GM12878 (cell line): ENCODE results near the gene RDH5. TPM values are rescaled to one million over a fixed set of nuclear protein-coding genes. Genes with fewer than 3 reads are reported as not detected.

ENCODE experiments used
- ATAC-seq: fragments of 200-7000 bp; cut with Tn5 transposase; 3 replicates; pipeline ENCODE4 v1.9.1; 2020; ENCODE audit warnings: mild to moderate bottlenecking, moderate library complexity
- BruUV-seq: library from RNA; stranded (reverse); fragments of 400-500 nt; replicated peaks from 2 replicates; lab custom pipeline; 2021; lab: Mats Ljungman, UMichigan
- CTCF ChIA-PET: fragments of 300-600 bp; sonication (Branson Sonifier 250); formaldehyde crosslinking; extraction: SDS; loops from one replicate; lab custom pipeline; 2021; ENCODE audit warnings: inconsistent platforms; lab: Yijun Ruan, JAX
- POLR2A ChIA-PET: fragments of 350-600 bp; formaldehyde crosslinking; extraction: SDS; loops from one replicate; lab custom pipeline; 2021; ENCODE audit warnings: inconsistent platforms; lab: Charles Lee
- RAD21 ChIA-PET: fragments of 300-600 bp; sonication (Branson Sonifier 250); formaldehyde crosslinking; loops from one replicate; lab custom pipeline; 2023; ENCODE audit warnings: antibody characterized with exemption; ENCODE audit not compliant: unreplicated experiment; lab: Charles Lee
- SMC1A ChIA-PET: fragments of 300-600 bp; sonication (Branson Sonifier 250); formaldehyde crosslinking; loops from one replicate; lab custom pipeline; 2023; ENCODE audit not compliant: unreplicated experiment, uncharacterized antibody; lab: Charles Lee
- DNase-seq: peaks from one replicate; pipeline ENCODE4 v3.0.0-alpha.2; 2011; ENCODE audit warnings: low read depth, low spot score
- FAIRE-seq: peaks from 3 replicates; lab custom pipeline; 2011; peaks lifted over from hg19 to GRCh38; lab: Jason Lieb, UNC
- H2AFZ ChIP-seq: 2 replicates; pipeline ENCODE4 v1.6.0; 2011; ENCODE audit warnings: low read depth, low read length, control low read depth; ENCODE audit not compliant: control insufficient read depth
- H3K27ac ChIP-seq: 2 replicates; pipeline ENCODE4 v1.5.1; 2011; ENCODE audit warnings: control low read depth; ENCODE audit not compliant: control insufficient read depth, insufficient read depth
- H3K27me3 ChIP-seq, 2 experiments: replicated peaks in 1 of 2; 2 replicates each; pipeline versions ENCODE4 v1.6.0 to v1.6.1; 2011; ENCODE audit warnings: low read length in 1 of 2; ENCODE audit not compliant: control insufficient read depth in 2 of 2, insufficient read depth in 2 of 2
- H3K36me3 ChIP-seq, 2 experiments: 2 replicates each; pipeline ENCODE4 v1.5.1; 2011; ENCODE audit warnings: low read length in 1 of 2; ENCODE audit not compliant: control insufficient read depth in 2 of 2, insufficient read depth in 2 of 2
- H3K4me1 ChIP-seq: 2 replicates; pipeline ENCODE4 v1.6.1; 2011; ENCODE audit warnings: mild to moderate bottlenecking, low read length, moderate library complexity, mixed read lengths; ENCODE audit not compliant: control insufficient read depth, insufficient read depth
- H3K4me2 ChIP-seq: 2 replicates; pipeline ENCODE4 v1.6.0; 2011; ENCODE audit warnings: control low read depth; ENCODE audit not compliant: control insufficient read depth, insufficient read depth
- H3K4me3 ChIP-seq: fragments of 200-600 bp; sonication (generic); 2 replicates; pipeline ENCODE4 v1.5.1; 2016
- H3K79me2 ChIP-seq: 2 replicates; pipeline ENCODE4 v1.6.0; 2011; ENCODE audit warnings: low read length; ENCODE audit not compliant: control insufficient read depth, insufficient read depth
- H3K9ac ChIP-seq: 2 replicates; pipeline ENCODE4 v1.8.0; 2011; ENCODE audit warnings: low read length, control low read depth, mixed read lengths; ENCODE audit not compliant: control insufficient read depth, insufficient read depth
- H3K9me3 ChIP-seq: replicated peaks from 3 replicates; pipeline ENCODE4 v1.5.1; 2011; ENCODE audit warnings: mild to moderate bottlenecking, low read length; ENCODE audit not compliant: control insufficient read depth, insufficient read depth
- H4K20me1 ChIP-seq: 2 replicates; pipeline ENCODE4 v1.6.0; 2011; ENCODE audit not compliant: control insufficient read depth, insufficient read depth
- BHLHE40 ChIP-seq, 2 experiments: fragments of 450-650 bp in 1 of 2; IDR thresholded peaks; 2 replicates each; pipeline ENCODE4 v1.6.1; 2011 to 2017; ENCODE audit warnings: low read depth in 2 of 2, borderline replicate concordance in 1 of 2, improper control_type of control experiment in 1 of 2, low read length in 1 of 2, mild to moderate bottlenecking in 1 of 2
- CBX5 ChIP-seq: sonication (generic); IDR thresholded peaks from 2 replicates; pipeline ENCODE4 v1.6.1; 2016; ENCODE audit warnings: low read depth, moderate library complexity, mild to moderate bottlenecking, inconsistent platforms
- IRF4 ChIP-seq: IDR thresholded peaks from 2 replicates; pipeline ENCODE4 v1.6.1; 2011; ENCODE audit warnings: low read depth, low read length
- PAX5 ChIP-seq: IDR thresholded peaks from 2 replicates; pipeline ENCODE4 v1.6.1; 2011; ENCODE audit warnings: low read depth, low read length, borderline replicate concordance
- SKIL ChIP-seq: fragments of 450-650 bp; IDR thresholded peaks from 2 replicates; pipeline ENCODE4 v1.6.1; 2017; ENCODE audit warnings: mild to moderate bottlenecking, low read depth, inconsistent platforms; ENCODE audit not compliant: poor library complexity, severe bottlenecking
- TBL1XR1 ChIP-seq: IDR thresholded peaks from 2 replicates; pipeline ENCODE4 v1.6.1; 2012; ENCODE audit warnings: low read depth, low read length, improper control_type of control experiment
- WGBS: methylation state at CpG from one replicate; pipeline ENCODE4 v1.1.6; 2016; ENCODE audit warnings: low lambda C conversion rate; ENCODE audit not compliant: insufficient replicate concordance, insufficient coverage; ENCODE audit errors: missing lambda C conversion rate; 5-methylcytosine and 5-hydroxymethylcytosine counted together
- in situ Hi-C: fragments of 300-500 bp; cut with MboI; formaldehyde crosslinking; loops from 9 replicates; pipeline ENCODE4 v1.14.3; 2018; ENCODE audit warnings: mixed read lengths
- intact Hi-C: fragments of 100-400 bp; cut with micrococcal nuclease; formaldehyde crosslinking; loops from one replicate; pipeline ENCODE4 v1.14.2; 2022; ENCODE audit not compliant: unreplicated experiment
- polyA plus RNA-seq, 11 experiments: library from polyadenylated mRNA; depleted of rRNA in 4 of 11; unstranded in 6 of 11; stranded (reverse) in 5 of 11; fragments of >200 nt; fragmentation: Nextera tagmentation in 4 of 11; fragmentation: Illumina TruSeq in 1 of 11; extraction: Ambion mirVana in 4 of 11; extraction: Trizol in 1 of 11; gene quantifications; 1 replicate in 1 of 11; 2 replicates in 10 of 11; pipeline versions ENCODE4 v1.2.1 to v1.2.3, GENCODE V29; 2011 to 2016; ENCODE audit warnings: inconsistent platforms in 2 of 11, missing spikeins in 2 of 11, low read depth in 1 of 11
- total RNA-seq, 4 experiments: library from RNA; depleted of rRNA in 3 of 4; stranded (reverse); fragments of >200 nt in 3 of 4; fragmentation: Illumina TruSeq in 1 of 4; extraction: Trizol in 1 of 4; gene quantifications; 2 replicates each; pipeline versions ENCODE4 v1.2.1 to v1.2.3, GENCODE V29; 2013 to 2021
- TF ChIP-seq, protein P1 (sequence below): fragments of 450-650 bp; IDR thresholded peaks from 2 replicates; pipeline ENCODE4 v1.6.1; 2018; ENCODE audit warnings: mild to moderate bottlenecking, low read depth, moderate library complexity; ENCODE audit not compliant: partially characterized antibody

The RDH5 gene
- total and polyA plus RNA-seq, 10 of the 15 experiments (the other 5 are each of a cell fraction or from before 2014, with no cell fraction given), result 2.6 to 11.6 (median 7.3) TPM

- TF ChIP-seq, protein P1, sequence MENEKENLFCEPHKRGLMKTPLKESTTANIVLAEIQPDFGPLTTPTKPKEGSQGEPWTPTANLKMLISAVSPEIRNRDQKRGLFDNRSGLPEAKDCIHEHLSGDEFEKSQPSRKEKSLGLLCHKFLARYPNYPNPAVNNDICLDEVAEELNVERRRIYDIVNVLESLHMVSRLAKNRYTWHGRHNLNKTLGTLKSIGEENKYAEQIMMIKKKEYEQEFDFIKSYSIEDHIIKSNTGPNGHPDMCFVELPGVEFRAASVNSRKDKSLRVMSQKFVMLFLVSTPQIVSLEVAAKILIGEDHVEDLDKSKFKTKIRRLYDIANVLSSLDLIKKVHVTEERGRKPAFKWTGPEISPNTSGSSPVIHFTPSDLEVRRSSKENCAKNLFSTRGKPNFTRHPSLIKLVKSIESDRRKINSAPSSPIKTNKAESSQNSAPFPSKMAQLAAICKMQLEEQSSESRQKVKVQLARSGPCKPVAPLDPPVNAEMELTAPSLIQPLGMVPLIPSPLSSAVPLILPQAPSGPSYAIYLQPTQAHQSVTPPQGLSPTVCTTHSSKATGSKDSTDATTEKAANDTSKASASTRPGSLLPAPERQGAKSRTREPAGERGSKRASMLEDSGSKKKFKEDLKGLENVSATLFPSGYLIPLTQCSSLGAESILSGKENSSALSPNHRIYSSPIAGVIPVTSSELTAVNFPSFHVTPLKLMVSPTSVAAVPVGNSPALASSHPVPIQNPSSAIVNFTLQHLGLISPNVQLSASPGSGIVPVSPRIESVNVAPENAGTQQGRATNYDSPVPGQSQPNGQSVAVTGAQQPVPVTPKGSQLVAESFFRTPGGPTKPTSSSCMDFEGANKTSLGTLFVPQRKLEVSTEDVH, result no peak
Observed at GRCh38 chr12:55721601-55722213, 1.5 kb downstream of the RDH5 start (continued).

GRCh38 chr12:55722948-55723347 is 2.8 kb downstream of the RDH5 start:
- in situ Hi-C loops, result no loop called here
- no TSS peak for BruUV-seq
- WGBS, result 58% methylated on average over 8 of the region's 8 CpGs
- Histone ChIP-seq H3K9ac (no peak overlapping the region), H3K9me3 (no peaks in the 10 kb centered on the region), H3K4me1 (peaks cover 21% of the 10 kb centered on the region), H2AFZ (no peak overlapping the region), H3K4me3 (no peak overlapping the region), H3K36me3 (peaks cover 7% of the 10 kb centered on the region in 2 experiments; a peak in 3 of 4 replicates), H4K20me1 (no peaks in the 10 kb centered on the region), H3K27ac (no peak overlapping the region), H3K27me3 (no peaks in the 10 kb centered on the region), H3K79me2 (peaks cover 6% of the 10 kb centered on the region), H3K4me2 (no peak overlapping the region)
- RAD21 ChIA-PET, result interaction anchor here (0.8 to 11.0 kb wide), 4 partner anchors 14 to 217 kb away, joined by 3 to 113 read pairs (median 3); no protein-coding TSS in a partner anchor
- FAIRE-seq (no peak), DNase-seq (no peak), ATAC-seq (peak; percentile 21; the same call in 1 of the 3 replicates)
- POLR2A ChIA-PET, result interaction anchor here (0.8 to 2.3 kb wide), 4 partner anchors 15 to 49 kb away, joined by 3 to 9 read pairs (median 4); no protein-coding TSS in a partner anchor
- SMC1A ChIA-PET, result interaction anchor here (0.6 to 1.6 kb wide), 4 partner anchors 15 to 105 kb away, joined by 3 to 11 read pairs (median 4); no protein-coding TSS in a partner anchor
- CTCF ChIA-PET, result interaction anchor here (0.8 to 11.4 kb wide), 9 partner anchors 10 to 998 kb away, joined by 3 to 205 read pairs (median 4); partner anchors contain the start of genes ORMDL2 and SARNP
- TF ChIP-seq IRF4 (no peak), CBX5 (no peak), BHLHE40 (IDR thresholded peaks at IDR 0.05; ENCODE audit: borderline replicate concordance in 1 of 2, low read depth in 2 of 2, low read length in 1 of 2) (peak in 1 of 2 experiments; percentile 45; a peak in 1 of 4 replicates), SKIL (no peak), TBL1XR1 (no peak), PAX5 (peak; percentile 53; the same call in 1 of the 2 replicates)
- intact Hi-C loops, result no loop called here
